K562 (cell line): ENCODE measurements around the gene SYNCRIP. TPM values are rescaled to one million over a fixed set of nuclear protein-coding genes. Genes with fewer than 3 reads are reported as not detected.

ENCODE experiments used
- CEBPG ChIP-seq, 3 experiments: fragments of 200-800 bp in 1 of 3; sonication (Bioruptor generic) in 1 of 3; sonication (generic) in 1 of 3; formaldehyde crosslinking in 1 of 3; IDR thresholded peaks in 2 of 3; conservative IDR thresholded peaks in 1 of 3; 2 replicates each; pipeline versions ENCODE4 v1.6.1 to v1.8.0; 2016 to 2022; ENCODE audit warnings: missing compliant biosample characterization in 2 of 3, missing genetic modification characterization in 2 of 3, mild to moderate bottlenecking in 1 of 3, missing genetic modification reagents in 1 of 3
- GATA2 ChIP-seq: sonication (generic); formaldehyde crosslinking; IDR thresholded peaks from 2 replicates; pipeline ENCODE4 v1.4.0; 2020; ENCODE audit warnings: mild to moderate bottlenecking, missing genetic modification reagents
- GATAD2B ChIP-seq: fragments of 450-650 bp; IDR thresholded peaks from 2 replicates; pipeline ENCODE4 v1.6.1; 2017; ENCODE audit warnings: mild to moderate bottlenecking, borderline replicate concordance
- MXI1 ChIP-seq: IDR thresholded peaks from 2 replicates; pipeline ENCODE4 v1.6.1; 2011; ENCODE audit warnings: low read depth, mild to moderate bottlenecking, improper control_type of control experiment, low read length
- NCOA6 ChIP-seq: fragments of 450-650 bp; IDR thresholded peaks from 2 replicates; pipeline ENCODE4 v1.6.1; 2017; ENCODE audit warnings: mild to moderate bottlenecking
- NR2C2 ChIP-seq, 2 experiments: fragments of 200-800 bp in 1 of 2; sonication (Bioruptor generic) in 1 of 2; sonication (generic) in 1 of 2; formaldehyde crosslinking in 1 of 2; IDR thresholded peaks; 2 replicates each; pipeline versions ENCODE4 v1.6.1 to v1.8.0; 2016 to 2022; ENCODE audit warnings: mild to moderate bottlenecking in 1 of 2, missing compliant biosample characterization in 1 of 2, missing genetic modification characterization in 1 of 2, missing genetic modification reagents in 1 of 2
- PHF21A ChIP-seq: fragments of 450-650 bp; IDR thresholded peaks from 2 replicates; pipeline ENCODE4 v1.6.1; 2017; ENCODE audit warnings: low read depth, borderline replicate concordance
- POLR2AphosphoS5 ChIP-seq: IDR thresholded peaks from 2 replicates; pipeline ENCODE4 v1.6.1; 2011; ENCODE audit warnings: mild to moderate bottlenecking, low read depth, low read length, moderate library complexity; ENCODE audit not compliant: control insufficient read depth, insufficient read depth
- POLR3A ChIP-seq: IDR thresholded peaks from 2 replicates; pipeline ENCODE4 v1.6.1; 2011; ENCODE audit warnings: borderline replicate concordance, mild to moderate bottlenecking, moderate library complexity; ENCODE audit not compliant: insufficient read length, insufficient read depth; ENCODE audit errors: extremely low read depth
- XRCC5 ChIP-seq: fragments of 200-400 bp; formaldehyde crosslinking; IDR thresholded peaks from 2 replicates; pipeline ENCODE4 v1.6.1; 2017; ENCODE audit warnings: low read depth, mild to moderate bottlenecking, low read length
- ZC3H11A ChIP-seq: IDR thresholded peaks from 2 replicates; pipeline ENCODE4 v1.6.1; 2012; ENCODE audit warnings: low read depth, low read length, improper control_type of control experiment
- ZNF384 ChIP-seq: IDR thresholded peaks from 2 replicates; pipeline ENCODE4 v1.6.1; 2012; ENCODE audit warnings: low read depth, low read length, improper control_type of control experiment
- ZNF668 ChIP-seq: fragments of 250-450 bp; sonication (Bioruptor Pico); IDR thresholded peaks from 2 replicates; pipeline ENCODE4 v1.8.0; 2022; ENCODE audit warnings: mild to moderate bottlenecking, inconsistent platforms
- ZNF77 ChIP-seq: fragments of 250-450 bp; sonication (Bioruptor Pico); IDR thresholded peaks from 2 replicates; pipeline ENCODE4 v1.5.0; 2020
- ZSCAN32 ChIP-seq: fragments of 450-650 bp; formaldehyde crosslinking; IDR thresholded peaks from 2 replicates; pipeline ENCODE4 v1.4.0; 2020; ENCODE audit warnings: mild to moderate bottlenecking, moderate library complexity
- polyA plus RNA-seq, 8 experiments: library from polyadenylated mRNA; depleted of rRNA in 4 of 8; stranded (reverse) in 5 of 8; unstranded in 3 of 8; fragments of >200 nt; fragmentation: Nextera tagmentation in 2 of 8; fragmentation: Illumina TruSeq in 1 of 8; extraction: Ambion mirVana in 2 of 8; extraction: Trizol in 1 of 8; gene quantifications; 2 replicates each; pipeline versions ENCODE4 v1.2.1 to v1.2.3, GENCODE V29; 2011 to 2014; ENCODE audit warnings: inconsistent platforms in 1 of 8, missing spikeins in 1 of 8
- total RNA-seq, 7 experiments: library from RNA; depleted of rRNA in 6 of 7; stranded (reverse); fragments of >200 nt in 6 of 7; fragmentation: Illumina TruSeq in 2 of 7; extraction: Trizol in 2 of 7; gene quantifications; 2 replicates each; pipeline versions ENCODE4 v1.2.1 to v1.2.3, GENCODE V29; 2011 to 2021; ENCODE audit warnings: low replicate concordance in 1 of 7
- TF ChIP-seq, protein P1 (sequence below), 2 experiments: fragments of 450-650 bp; conservative IDR thresholded peaks; 2 replicates each; pipeline ENCODE4 v1.6.1; 2017; ENCODE audit warnings: mild to moderate bottlenecking in 2 of 2, moderate library complexity in 2 of 2
- TF ChIP-seq, protein P2 (sequence below), 2 experiments: fragments of 450-650 bp in 1 of 2; IDR thresholded peaks; 2 replicates each; pipeline ENCODE4 v1.6.1; 2011 to 2017; ENCODE audit warnings: low read depth in 2 of 2, antibody characterized with exemption in 1 of 2, borderline replicate concordance in 1 of 2, low read length in 1 of 2, mild to moderate bottlenecking in 1 of 2, mixed read lengths in 1 of 2; ENCODE audit not compliant: control insufficient read depth in 1 of 2
- TF ChIP-seq, protein P3 (sequence below): fragments of 450-650 bp; IDR thresholded peaks from 2 replicates; pipeline ENCODE4 v1.6.1; 2018; ENCODE audit not compliant: partially characterized antibody

The SYNCRIP gene
- total and polyA plus RNA-seq, 9 of the 15 experiments (the other 6 are each of a cell fraction or from before 2014, with no cell fraction given), result 46.5 to 295 (median 140) TPM

DNA sequence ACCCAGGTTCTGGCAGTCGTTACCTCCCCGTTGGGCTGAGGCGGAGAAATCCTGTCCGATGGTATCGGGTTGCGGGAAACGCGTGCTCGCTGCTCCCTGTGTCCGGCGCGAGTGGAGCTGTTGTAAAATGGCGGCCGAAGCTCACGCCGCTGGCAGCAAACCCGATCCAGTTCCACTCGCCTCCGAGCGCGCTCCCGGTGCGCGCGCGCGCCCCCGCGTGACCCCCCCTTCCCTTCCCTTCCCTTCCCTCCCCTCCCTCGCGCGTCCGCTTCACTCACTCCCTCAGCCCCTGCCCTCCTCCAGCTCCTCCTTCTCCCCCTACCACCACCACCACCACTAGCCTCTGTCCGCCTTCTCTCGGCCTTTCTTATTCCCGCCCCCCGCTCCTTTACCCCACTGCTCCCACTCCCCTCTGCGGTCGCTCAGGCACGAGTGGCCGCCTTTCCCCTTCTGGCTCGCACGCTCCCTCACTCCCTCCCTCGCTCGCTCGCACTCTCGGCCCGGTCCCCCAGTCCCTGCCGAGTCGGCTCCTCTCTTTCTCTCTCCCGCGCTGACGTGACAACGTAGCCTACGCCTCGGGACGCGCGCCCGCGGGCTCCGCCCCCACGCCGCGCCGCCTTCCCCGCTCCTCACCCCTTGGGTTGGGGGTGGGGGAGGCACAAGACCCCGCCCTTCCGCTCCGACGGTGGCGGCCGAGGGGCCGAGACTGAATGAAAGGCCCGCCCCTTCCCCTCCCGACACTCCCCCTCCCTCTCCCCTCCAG lies at the start of gene SYNCRIP (continued):
- TF ChIP-seq POLR2AphosphoS5 (peak; percentile 71; the same call in 1 of the 2 replicates), GATA2 (CRISPR knock-in tag) (no peak), CEBPG (CRISPR knock-in tag; IDR thresholded peaks at IDR 0.05) (no peak), CEBPG (tag; conservative IDR thresholded peaks at IDR 0.05 in 1 of 2, IDR thresholded peaks at IDR 0.05 in 1 of 2) (no peak), ZNF77 (no peak), PHF21A (peak; percentile 58; the same call in 1 of the 2 replicates), POLR3A (no peak), ZC3H11A (no peak), ZNF668 (CRISPR knock-in tag) (no peak), NCOA6 (peak; percentile 91), MXI1 (peak; percentile 15; the same call in 1 of the 2 replicates), ZSCAN32 (no peak), ZNF384 (no peak), GATAD2B (no peak), XRCC5 (no peak), NR2C2 (CRISPR knock-in tag; IDR thresholded peaks at IDR 0.05) (no peak), NR2C2 (tag; IDR thresholded peaks at IDR 0.05) (no peak)
- TF ChIP-seq, protein P1, sequence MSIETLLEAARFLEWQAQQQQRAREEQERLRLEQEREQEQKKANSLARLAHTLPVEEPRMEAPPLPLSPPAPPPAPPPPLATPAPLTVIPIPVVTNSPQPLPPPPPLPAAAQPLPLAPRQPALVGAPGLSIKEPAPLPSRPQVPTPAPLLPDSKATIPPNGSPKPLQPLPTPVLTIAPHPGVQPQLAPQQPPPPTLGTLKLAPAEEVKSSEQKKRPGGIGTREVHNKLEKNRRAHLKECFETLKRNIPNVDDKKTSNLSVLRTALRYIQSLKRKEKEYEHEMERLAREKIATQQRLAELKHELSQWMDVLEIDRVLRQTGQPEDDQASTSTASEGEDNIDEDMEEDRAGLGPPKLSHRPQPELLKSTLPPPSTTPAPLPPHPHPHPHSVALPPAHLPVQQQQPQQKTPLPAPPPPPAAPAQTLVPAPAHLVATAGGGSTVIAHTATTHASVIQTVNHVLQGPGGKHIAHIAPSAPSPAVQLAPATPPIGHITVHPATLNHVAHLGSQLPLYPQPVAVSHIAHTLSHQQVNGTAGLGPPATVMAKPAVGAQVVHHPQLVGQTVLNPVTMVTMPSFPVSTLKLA (conservative IDR thresholded peaks at IDR 0.05), result peak; percentile 48 to 72
- TF ChIP-seq, protein P2, sequence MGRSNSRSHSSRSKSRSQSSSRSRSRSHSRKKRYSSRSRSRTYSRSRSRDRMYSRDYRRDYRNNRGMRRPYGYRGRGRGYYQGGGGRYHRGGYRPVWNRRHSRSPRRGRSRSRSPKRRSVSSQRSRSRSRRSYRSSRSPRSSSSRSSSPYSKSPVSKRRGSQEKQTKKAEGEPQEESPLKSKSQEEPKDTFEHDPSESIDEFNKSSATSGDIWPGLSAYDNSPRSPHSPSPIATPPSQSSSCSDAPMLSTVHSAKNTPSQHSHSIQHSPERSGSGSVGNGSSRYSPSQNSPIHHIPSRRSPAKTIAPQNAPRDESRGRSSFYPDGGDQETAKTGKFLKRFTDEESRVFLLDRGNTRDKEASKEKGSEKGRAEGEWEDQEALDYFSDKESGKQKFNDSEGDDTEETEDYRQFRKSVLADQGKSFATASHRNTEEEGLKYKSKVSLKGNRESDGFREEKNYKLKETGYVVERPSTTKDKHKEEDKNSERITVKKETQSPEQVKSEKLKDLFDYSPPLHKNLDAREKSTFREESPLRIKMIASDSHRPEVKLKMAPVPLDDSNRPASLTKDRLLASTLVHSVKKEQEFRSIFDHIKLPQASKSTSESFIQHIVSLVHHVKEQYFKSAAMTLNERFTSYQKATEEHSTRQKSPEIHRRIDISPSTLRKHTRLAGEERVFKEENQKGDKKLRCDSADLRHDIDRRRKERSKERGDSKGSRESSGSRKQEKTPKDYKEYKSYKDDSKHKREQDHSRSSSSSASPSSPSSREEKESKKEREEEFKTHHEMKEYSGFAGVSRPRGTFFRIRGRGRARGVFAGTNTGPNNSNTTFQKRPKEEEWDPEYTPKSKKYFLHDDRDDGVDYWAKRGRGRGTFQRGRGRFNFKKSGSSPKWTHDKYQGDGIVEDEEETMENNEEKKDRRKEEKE (IDR thresholded peaks at IDR 0.05; ENCODE audit: borderline replicate concordance in 1 of 2, control insufficient read depth in 1 of 2, low read depth in 2 of 2, low read length in 1 of 2), result peak in 1 of 2 experiments; percentile 75; a peak in 1 of 4 replicates
- TF ChIP-seq, protein P3, sequence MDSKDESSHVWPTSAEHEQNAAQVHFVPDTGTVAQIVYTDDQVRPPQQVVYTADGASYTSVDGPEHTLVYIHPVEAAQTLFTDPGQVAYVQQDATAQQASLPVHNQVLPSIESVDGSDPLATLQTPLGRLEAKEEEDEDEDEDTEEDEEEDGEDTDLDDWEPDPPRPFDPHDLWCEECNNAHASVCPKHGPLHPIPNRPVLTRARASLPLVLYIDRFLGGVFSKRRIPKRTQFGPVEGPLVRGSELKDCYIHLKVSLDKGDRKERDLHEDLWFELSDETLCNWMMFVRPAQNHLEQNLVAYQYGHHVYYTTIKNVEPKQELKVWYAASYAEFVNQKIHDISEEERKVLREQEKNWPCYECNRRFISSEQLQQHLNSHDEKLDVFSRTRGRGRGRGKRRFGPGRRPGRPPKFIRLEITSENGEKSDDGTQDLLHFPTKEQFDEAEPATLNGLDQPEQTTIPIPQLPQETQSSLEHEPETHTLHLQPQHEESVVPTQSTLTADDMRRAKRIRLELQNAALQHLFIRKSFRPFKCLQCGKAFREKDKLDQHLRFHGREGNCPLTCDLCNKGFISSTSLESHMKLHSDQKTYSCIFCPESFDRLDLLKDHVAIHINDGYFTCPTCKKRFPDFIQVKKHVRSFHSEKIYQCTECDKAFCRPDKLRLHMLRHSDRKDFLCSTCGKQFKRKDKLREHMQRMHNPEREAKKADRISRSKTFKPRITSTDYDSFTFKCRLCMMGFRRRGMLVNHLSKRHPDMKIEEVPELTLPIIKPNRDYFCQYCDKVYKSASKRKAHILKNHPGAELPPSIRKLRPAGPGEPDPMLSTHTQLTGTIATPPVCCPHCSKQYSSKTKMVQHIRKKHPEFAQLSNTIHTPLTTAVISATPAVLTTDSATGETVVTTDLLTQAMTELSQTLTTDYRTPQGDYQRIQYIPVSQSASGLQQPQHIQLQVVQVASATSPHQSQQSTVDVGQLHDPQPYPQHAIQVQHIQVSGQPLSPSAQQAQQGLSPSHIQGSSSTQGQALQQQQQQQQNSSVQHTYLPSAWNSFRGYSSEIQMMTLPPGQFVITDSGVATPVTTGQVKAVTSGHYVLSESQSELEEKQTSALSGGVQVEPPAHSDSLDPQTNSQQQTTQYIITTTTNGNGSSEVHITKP, result peak; percentile 42
